ENCODE data around the gene NECTIN4.
"Not testable (repeated sequence)": the region's sequence is repeated elsewhere in the genome, so short reads cannot be mapped to it uniquely, and the experiment has no call there.

The NECTIN4 gene

DNA sequence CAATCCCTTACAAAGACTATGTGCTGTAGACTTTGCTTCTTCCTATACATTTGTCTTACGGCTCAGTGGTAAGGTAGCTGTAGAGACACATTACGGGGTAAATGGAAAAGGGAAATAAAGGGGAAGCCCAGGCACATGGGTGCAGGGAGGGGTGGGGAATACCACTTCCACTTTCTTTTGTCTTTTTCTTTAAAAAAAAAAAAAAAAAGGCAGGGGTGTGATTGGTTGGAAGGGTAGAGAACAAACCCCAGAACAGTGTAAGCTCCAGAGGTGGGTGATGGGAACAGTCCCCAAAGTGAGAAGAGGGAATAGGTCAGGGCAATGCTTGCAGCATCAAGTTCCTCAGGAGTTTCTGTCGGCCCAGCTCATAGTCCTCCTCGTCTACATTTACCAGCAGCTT lies 32.5 kb upstream of the NECTIN4 start:
- Histone ChIP-seq H3K36me3 (ENCODE audit: control insufficient read depth, insufficient read depth, low read length) (peaks cover 65% of the 10 kb centered on the region), H3K27ac (ENCODE audit: low read depth, low read length) (no peak overlapping the region), H3K9ac (ENCODE audit: low read depth, low read length) (no peak overlapping the region), H3K4me1 (ENCODE audit: control insufficient read depth, insufficient read depth, low read length) (peaks cover 13% of the 10 kb centered on the region), H3K4me3 (ENCODE audit: low read depth, low read length) (no peak overlapping the region), H3K9me3 (ENCODE audit: control insufficient read depth, insufficient read depth, low read length) (no peaks in the 10 kb centered on the region), H3K27me3 (ENCODE audit: control insufficient read depth, insufficient read depth, low read length) (no peaks in the 10 kb centered on the region)

DNA sequence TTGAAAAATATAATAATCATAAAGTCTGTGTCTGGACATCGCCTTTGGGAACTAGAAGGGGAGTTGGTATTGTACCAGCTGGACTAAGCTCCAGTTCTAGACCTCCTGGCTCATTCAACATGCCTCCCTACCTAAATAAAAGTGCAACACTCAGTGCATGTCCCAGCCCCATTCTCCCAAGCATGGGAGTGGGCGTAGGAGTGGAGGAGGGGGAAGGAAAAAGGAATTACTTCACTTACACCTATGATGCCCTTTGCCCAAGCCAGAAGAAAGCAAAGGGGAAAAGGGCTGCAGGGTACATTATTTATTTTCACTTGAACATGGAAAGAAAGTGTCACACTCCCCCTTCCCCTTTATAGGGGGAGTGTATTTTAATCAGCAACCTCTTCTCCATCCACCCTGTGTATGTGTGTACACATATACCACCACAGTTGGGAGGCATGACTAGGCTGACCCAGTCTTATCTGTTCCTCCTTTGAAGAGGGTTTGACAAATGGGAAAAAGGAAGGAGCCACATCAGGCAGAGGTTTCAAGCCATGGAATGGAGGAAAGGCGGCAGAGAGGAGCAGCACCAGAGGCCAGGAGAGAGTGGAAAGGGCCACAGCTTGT lies 31.8 kb upstream of the NECTIN4 start:
- no peaks in the 10 kb centered on the region for H3K9me3 ChIP-seq (ENCODE audit: control insufficient read depth, insufficient read depth, low read length)
- H3K27ac ChIP-seq (ENCODE audit: low read depth, low read length) = no peak overlapping the region
- H3K9ac ChIP-seq (ENCODE audit: low read depth, low read length) = no peak overlapping the region
- peaks cover 61% of the 10 kb centered on the region for H3K36me3 ChIP-seq (ENCODE audit: control insufficient read depth, insufficient read depth, low read length)
- H3K4me3 ChIP-seq (ENCODE audit: low read depth, low read length) = no peak overlapping the region
- H3K27me3 ChIP-seq (ENCODE audit: control insufficient read depth, insufficient read depth, low read length) = no peaks in the 10 kb centered on the region
- peaks cover 13% of the 10 kb centered on the region for H3K4me1 ChIP-seq (ENCODE audit: control insufficient read depth, insufficient read depth, low read length)

DNA sequence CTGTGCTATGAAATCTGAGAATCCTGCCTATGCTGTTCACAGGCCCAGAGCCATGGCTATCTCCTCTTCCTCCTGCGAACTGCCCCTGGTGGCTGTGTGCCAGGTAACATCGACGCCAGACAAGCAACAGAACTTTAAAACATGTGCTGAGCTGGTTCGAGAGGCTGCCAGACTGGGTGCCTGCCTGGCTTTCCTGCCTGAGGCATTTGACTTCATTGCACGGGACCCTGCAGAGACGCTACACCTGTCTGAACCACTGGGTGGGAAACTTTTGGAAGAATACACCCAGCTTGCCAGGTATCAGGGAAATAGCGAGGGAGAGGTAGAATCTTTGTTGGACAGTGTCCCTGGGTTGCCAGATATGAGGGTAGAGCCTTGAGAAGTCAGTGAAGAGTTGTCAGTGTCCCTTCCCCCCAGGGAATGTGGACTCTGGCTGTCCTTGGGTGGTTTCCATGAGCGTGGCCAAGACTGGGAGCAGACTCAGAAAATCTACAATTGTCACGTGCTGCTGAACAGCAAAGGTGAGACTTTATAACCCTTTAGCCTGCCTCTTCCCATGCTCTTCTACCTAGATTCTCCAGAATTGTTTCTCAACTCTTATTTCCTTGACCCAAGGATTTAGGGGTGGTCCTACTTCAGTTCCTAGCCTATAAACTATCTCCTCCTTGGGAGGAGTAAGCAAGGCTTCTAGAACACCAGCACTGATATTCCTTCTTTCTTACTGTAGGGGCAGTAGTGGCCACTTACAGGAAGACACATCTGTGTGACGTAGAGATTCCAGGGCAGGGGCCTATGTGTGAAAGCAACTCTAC lies 29.9 kb upstream of the NECTIN4 start:
- no peaks in the 10 kb centered on the region for H3K9me3 ChIP-seq (ENCODE audit: control insufficient read depth, insufficient read depth, low read length)
- H3K9ac ChIP-seq (ENCODE audit: low read depth, low read length) = no peak overlapping the region
- peak overlapping the region; percentile 99 for H3K27ac ChIP-seq (ENCODE audit: low read depth, low read length)
- H3K36me3 ChIP-seq (ENCODE audit: control insufficient read depth, insufficient read depth, low read length) = peaks cover 47% of the 10 kb centered on the region
- H3K27me3 ChIP-seq (ENCODE audit: control insufficient read depth, insufficient read depth, low read length) = no peaks in the 10 kb centered on the region
- H3K4me3 ChIP-seq (ENCODE audit: low read depth, low read length) = peak overlapping the region; percentile 98
- H3K4me1 ChIP-seq (ENCODE audit: control insufficient read depth, insufficient read depth, low read length) = peaks cover 13% of the 10 kb centered on the region

DNA sequence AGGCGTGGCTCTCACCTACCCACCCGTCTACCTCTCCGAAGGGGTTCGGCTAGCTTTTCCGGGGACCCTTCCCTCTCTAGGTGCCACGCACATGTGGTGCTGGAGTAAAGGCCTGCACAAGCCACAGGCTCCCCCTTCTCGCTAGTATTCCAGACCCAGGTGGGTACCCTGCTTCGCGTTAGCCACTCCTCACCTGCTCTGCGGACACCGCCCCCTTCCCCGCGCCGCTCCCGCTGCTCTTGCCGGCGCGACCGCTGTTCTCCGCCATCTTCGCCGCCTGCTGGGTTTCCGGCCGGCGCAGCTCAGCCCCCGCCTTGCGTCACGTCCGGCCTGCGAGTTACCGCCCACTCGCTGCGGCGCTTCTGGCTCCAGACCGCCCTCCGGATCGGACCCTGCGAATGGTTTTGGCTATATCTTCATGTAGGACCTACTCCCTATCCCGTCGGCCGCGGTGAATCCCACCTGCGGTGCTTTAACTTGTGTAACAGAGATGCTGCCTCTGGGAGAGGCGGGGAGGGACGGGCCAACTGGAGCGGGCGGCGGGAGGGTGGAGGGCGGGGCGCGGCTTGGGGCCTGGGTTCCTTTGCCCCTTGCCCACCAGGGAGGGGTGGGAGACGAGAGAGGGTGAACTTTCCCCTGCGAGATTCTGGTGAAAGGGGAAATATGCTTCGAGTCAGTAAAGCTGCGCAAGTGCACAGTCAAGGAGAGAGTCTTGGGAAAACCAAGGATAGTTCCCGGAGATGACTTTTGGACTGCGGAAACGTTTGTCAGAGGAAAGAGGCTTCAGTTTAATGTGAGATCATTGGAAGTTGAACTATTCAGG lies 28.6 kb upstream of the NECTIN4 start, which contains the start of the genes NIT1 and PFDN2:
NIT1 (plus strand) TSS at position 347 of the 823 bp plus-strand sequence; CDS start at position 419, 72 bp downstream.
PFDN2 (minus strand) TSS at position 279 of the 823 bp plus-strand sequence; CDS start at position 268, 11 bp downstream.
- Histone ChIP-seq H3K36me3 (ENCODE audit: control insufficient read depth, insufficient read depth, low read length) (peaks cover 36% of the 10 kb centered on the region), H3K27ac (ENCODE audit: low read depth, low read length) (peak within 1 kb of the TSS; percentile 99), H3K9ac (ENCODE audit: low read depth, low read length) (peak within 1 kb of the TSS; percentile 84), H3K4me1 (ENCODE audit: control insufficient read depth, insufficient read depth, low read length) (peaks cover 13% of the 10 kb centered on the region), H3K9me3 (ENCODE audit: control insufficient read depth, insufficient read depth, low read length) (no peaks in the 10 kb centered on the region), H3K4me3 (ENCODE audit: low read depth, low read length) (peak within 1 kb of the TSS; percentile 98), H3K27me3 (ENCODE audit: control insufficient read depth, insufficient read depth, low read length) (no peaks in the 10 kb centered on the region)

DNA sequence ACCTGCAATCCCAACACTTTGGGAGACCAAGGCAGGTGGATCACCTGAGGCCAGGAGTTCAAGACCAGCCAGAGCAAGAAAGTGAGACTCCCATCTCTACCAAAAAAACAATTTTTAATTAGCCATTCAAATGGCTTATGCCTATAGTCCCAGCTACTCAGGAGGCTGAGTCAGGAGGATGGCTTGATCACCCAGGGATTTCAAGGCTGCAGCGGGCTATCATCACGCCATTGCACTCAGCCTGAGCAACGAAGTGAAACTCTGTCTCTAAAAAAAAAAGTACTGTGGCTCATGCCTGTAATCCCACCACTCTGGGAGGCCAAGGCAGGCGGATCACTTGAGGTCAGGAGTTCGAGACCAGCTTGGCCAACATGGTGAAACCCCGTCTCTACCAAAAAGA lies 26.6 kb upstream of the NECTIN4 start:
- not testable (repeated sequence) for H3K4me3 ChIP-seq (ENCODE audit: low read depth, low read length); H3K9ac ChIP-seq (ENCODE audit: low read depth, low read length); H3K9me3 ChIP-seq (ENCODE audit: control insufficient read depth, insufficient read depth, low read length); H3K27me3 ChIP-seq (ENCODE audit: control insufficient read depth, insufficient read depth, low read length); H3K27ac ChIP-seq (ENCODE audit: low read depth, low read length)
- H3K36me3 ChIP-seq (ENCODE audit: control insufficient read depth, insufficient read depth, low read length) = peaks cover 16% of the 10 kb centered on the region
- H3K4me1 ChIP-seq (ENCODE audit: control insufficient read depth, insufficient read depth, low read length) = peaks cover 13% of the 10 kb centered on the region

DNA sequence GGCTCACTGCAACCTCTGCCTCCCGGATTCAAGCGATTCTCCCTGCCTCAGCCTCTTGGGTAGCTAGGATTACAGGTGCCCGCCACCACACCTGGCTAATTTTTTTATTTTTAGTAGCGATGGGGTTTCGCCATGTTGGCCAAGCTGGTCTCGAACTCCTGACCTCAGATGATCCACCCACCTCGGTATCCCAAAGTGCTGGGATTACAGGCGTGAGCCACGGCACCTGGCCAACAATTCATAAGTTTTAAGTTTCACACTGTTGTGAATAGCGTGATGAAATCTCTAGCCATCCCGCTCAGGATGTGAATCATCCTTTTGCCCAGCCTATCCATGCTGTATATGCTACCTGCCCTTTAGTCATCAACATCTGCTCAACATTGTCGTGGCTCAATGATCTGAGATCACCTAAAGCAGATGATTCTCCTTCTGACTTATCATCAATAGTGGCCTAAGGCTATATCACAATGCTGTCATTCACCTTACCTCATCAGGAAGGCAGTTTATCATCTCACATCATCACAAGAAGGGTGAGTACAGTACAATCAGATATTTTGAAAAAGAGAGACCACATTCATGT lies 25.9 kb upstream of the NECTIN4 start:
- Histone ChIP-seq H3K36me3 (ENCODE audit: control insufficient read depth, insufficient read depth, low read length) (peaks cover 9% of the 10 kb centered on the region), H3K9me3 (ENCODE audit: control insufficient read depth, insufficient read depth, low read length) (no peaks in the 10 kb centered on the region), H3K4me3 (ENCODE audit: low read depth, low read length) (no peak overlapping the region), H3K27ac (ENCODE audit: low read depth, low read length) (no peak overlapping the region), H3K4me1 (ENCODE audit: control insufficient read depth, insufficient read depth, low read length) (peaks cover 13% of the 10 kb centered on the region), H3K9ac (ENCODE audit: low read depth, low read length) (no peak overlapping the region), H3K27me3 (ENCODE audit: control insufficient read depth, insufficient read depth, low read length) (no peaks in the 10 kb centered on the region)

DNA sequence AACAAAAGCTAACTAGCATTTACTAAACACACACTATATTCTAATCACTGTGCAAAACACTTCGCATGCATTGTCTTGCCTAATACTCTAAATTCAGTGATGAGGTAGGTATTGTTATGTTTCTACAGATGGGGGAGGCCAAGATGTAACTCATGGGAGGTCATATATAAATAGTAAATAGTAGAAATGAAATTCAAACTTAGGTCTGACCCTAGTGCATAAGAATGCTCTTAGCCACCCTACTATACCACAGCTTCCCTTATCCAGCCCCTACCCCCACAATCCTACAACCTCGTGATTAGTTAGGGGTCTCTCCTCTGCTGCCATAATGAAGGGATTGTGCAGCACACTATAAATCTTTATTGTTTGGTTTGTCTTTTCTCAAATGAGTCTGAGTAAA lies 25.2 kb upstream of the NECTIN4 start:
- Histone ChIP-seq H3K4me3 (ENCODE audit: low read depth, low read length) (no peak overlapping the region), H3K4me1 (ENCODE audit: control insufficient read depth, insufficient read depth, low read length) (peaks cover 11% of the 10 kb centered on the region), H3K9ac (ENCODE audit: low read depth, low read length) (no peak overlapping the region), H3K9me3 (ENCODE audit: control insufficient read depth, insufficient read depth, low read length) (no peaks in the 10 kb centered on the region), H3K36me3 (ENCODE audit: control insufficient read depth, insufficient read depth, low read length) (peaks cover 4% of the 10 kb centered on the region), H3K27me3 (ENCODE audit: control insufficient read depth, insufficient read depth, low read length) (no peaks in the 10 kb centered on the region), H3K27ac (ENCODE audit: low read depth, low read length) (no peak overlapping the region)

DNA sequence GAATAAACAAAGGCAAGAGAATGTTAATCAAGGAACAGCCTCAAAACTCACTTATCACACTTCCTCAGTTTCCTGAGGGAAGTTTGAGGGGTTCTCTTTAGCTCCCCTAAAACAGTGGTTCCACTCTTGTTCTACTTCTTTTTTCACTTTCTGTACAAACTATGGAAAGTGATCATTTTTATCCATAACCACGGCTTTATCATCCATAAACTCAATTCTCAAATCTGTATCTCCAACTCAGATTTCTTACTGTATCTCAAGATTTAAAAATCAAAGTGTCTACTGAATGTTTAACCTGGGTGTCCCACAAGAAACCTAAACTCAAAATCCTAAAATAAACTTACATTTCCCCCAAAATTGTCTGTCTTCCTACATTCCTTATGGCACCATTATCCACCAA lies 24.6 kb upstream of the NECTIN4 start:
- Histone ChIP-seq H3K4me3 (ENCODE audit: low read depth, low read length) (no peak overlapping the region), H3K27ac (ENCODE audit: low read depth, low read length) (no peak overlapping the region), H3K27me3 (ENCODE audit: control insufficient read depth, insufficient read depth, low read length) (no peaks in the 10 kb centered on the region), H3K9ac (ENCODE audit: low read depth, low read length) (no peak overlapping the region), H3K36me3 (ENCODE audit: control insufficient read depth, insufficient read depth, low read length) (peaks cover 7% of the 10 kb centered on the region), H3K4me1 (ENCODE audit: control insufficient read depth, insufficient read depth, low read length) (peaks cover 4% of the 10 kb centered on the region), H3K9me3 (ENCODE audit: control insufficient read depth, insufficient read depth, low read length) (no peaks in the 10 kb centered on the region)

DNA sequence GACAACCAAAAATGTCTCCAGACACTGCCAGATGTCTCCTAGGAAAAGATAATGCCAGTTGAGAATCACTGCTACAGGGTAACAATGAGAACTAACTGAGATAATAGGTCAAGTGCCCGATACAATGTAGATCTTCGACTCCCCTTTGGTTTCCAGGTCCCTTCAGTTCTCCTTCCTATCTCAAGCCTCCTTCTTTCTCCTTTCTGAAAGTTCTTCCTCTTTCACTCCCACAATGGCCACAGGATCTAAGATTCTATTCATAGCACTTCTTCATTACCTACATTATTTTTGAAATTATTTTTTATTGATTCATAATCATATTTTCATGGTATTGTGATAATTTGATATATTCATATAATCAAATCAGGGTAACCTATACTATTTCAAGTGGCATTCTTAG lies 22.2 kb upstream of the NECTIN4 start:
- Histone ChIP-seq H3K9ac (ENCODE audit: low read depth, low read length) (no peak overlapping the region), H3K27me3 (ENCODE audit: control insufficient read depth, insufficient read depth, low read length) (no peaks in the 10 kb centered on the region), H3K27ac (ENCODE audit: low read depth, low read length) (no peak overlapping the region), H3K9me3 (ENCODE audit: control insufficient read depth, insufficient read depth, low read length) (no peaks in the 10 kb centered on the region), H3K36me3 (ENCODE audit: control insufficient read depth, insufficient read depth, low read length) (peaks cover 7% of the 10 kb centered on the region), H3K4me1 (ENCODE audit: control insufficient read depth, insufficient read depth, low read length) (no peaks in the 10 kb centered on the region), H3K4me3 (ENCODE audit: low read depth, low read length) (no peak overlapping the region)

DNA sequence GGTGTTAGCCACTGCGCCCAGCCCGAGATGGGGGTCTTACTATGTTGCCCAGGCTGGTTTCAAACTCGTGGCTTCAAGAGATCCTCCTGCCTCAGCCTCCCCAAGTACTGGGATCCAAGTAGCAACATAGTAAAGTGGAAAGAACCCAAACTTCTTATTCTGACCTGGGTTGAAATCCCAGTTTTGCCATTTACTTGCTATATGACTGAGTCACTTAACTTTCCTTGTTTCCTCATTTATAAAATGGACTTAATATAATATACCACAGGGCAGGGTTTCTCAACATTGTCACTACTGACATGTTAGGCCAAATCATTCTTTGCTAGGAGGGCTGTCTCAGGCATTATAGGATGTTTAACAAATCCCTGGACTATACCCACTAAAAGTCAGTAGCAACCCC lies 21.8 kb upstream of the NECTIN4 start:
- peaks cover 8% of the 10 kb centered on the region for H3K36me3 ChIP-seq (ENCODE audit: control insufficient read depth, insufficient read depth, low read length)
- H3K4me1 ChIP-seq (ENCODE audit: control insufficient read depth, insufficient read depth, low read length) = no peaks in the 10 kb centered on the region
- no peak overlapping the region for H3K9ac ChIP-seq (ENCODE audit: low read depth, low read length)
- no peaks in the 10 kb centered on the region for H3K27me3 ChIP-seq (ENCODE audit: control insufficient read depth, insufficient read depth, low read length)
- H3K4me3 ChIP-seq (ENCODE audit: low read depth, low read length) = no peak overlapping the region
- no peaks in the 10 kb centered on the region for H3K9me3 ChIP-seq (ENCODE audit: control insufficient read depth, insufficient read depth, low read length)
- H3K27ac ChIP-seq (ENCODE audit: low read depth, low read length) = no peak overlapping the region

All from HUES48 (cell line).